Measurements from ENCODE around the gene CENPF. TPM values are rescaled to one million over a fixed set of nuclear protein-coding genes. Genes with fewer than 3 reads are reported as not detected.

The CENPF gene
- total and polyA plus RNA-seq, 2 experiments from 2014 or later: 123 to 376 TPM

DNA sequence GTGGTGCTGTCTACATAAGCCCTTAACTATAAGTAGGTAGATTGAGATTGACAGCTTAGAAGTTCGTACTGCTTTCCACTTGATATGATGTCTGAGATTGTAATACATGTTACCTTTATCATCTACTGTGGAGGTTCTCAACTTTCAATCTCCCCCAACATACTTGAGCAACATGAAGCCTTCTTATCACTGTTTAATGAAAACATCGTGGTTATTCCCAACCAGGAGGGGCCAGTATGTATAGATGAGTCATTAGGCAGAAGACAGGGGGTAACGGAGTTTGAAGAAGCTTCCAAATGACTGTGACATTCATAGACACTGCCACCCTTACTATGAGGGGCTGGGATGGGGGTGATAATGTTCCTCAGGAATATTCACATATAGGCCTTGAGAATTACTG lies 36.0 kb downstream of the CENPF start:
- TF ChIP-seq ZNF331 (CRISPR knock-in tag; IDR thresholded peaks at IDR 0.05; ENCODE audit: low read depth) (no peak), JUNB (IDR thresholded peaks at IDR 0.05; ENCODE audit: unreplicated experiment) (no peak)
- Mint-ChIP-seq H3K27ac (no peak overlapping the region), H3K4me3 (no peak overlapping the region), H3K9me3 (no peaks in the 10 kb centered on the region), H3K36me3 (ENCODE audit: low read depth) (peaks cover 44% of the 10 kb centered on the region), H3K4me1 (no peaks in the 10 kb centered on the region; the same call in 2 of the 3 replicates), H3K27me3 (ENCODE audit: insufficient read depth, low read depth, poor library complexity) (no peaks in the 10 kb centered on the region)
- 0 out of 2 replicates have a peak, but pooled peaks cover 6% of the 10 kb centered on the region for H3K79me2 ChIP-seq (replicated peaks; ENCODE audit: insufficient read depth)
- DNase-seq (ENCODE audit: low spot score): no peak
- no peaks in the 10 kb centered on the region for H3K27me3 ChIP-seq (ENCODE audit: insufficient read depth)
- H3K4me2 ChIP-seq: no peak overlapping the region
- H3F3A ChIP-seq (replicated peaks; ENCODE audit: low read depth): 0 out of 2 replicates have a peak, but pooled peaks cover 2% of the 10 kb centered on the region
- no peak overlapping the region for H3K27ac ChIP-seq (ENCODE audit: low read depth)
- no peaks in the 10 kb centered on the region for H3K4me1 ChIP-seq (ENCODE audit: insufficient read depth)
- H3K4me3 ChIP-seq: no peak overlapping the region
- no peaks in the 10 kb centered on the region for H3K9me2 ChIP-seq (ENCODE audit: insufficient read depth)
- no peak overlapping the region for H2AFZ ChIP-seq
- peaks cover 29% of the 10 kb centered on the region for H4K20me1 ChIP-seq (replicated peaks; ENCODE audit: insufficient read depth)
- H3K36me3 ChIP-seq (ENCODE audit: insufficient read depth): peaks cover 58% of the 10 kb centered on the region
- ATAC-seq: no peak

DNA sequence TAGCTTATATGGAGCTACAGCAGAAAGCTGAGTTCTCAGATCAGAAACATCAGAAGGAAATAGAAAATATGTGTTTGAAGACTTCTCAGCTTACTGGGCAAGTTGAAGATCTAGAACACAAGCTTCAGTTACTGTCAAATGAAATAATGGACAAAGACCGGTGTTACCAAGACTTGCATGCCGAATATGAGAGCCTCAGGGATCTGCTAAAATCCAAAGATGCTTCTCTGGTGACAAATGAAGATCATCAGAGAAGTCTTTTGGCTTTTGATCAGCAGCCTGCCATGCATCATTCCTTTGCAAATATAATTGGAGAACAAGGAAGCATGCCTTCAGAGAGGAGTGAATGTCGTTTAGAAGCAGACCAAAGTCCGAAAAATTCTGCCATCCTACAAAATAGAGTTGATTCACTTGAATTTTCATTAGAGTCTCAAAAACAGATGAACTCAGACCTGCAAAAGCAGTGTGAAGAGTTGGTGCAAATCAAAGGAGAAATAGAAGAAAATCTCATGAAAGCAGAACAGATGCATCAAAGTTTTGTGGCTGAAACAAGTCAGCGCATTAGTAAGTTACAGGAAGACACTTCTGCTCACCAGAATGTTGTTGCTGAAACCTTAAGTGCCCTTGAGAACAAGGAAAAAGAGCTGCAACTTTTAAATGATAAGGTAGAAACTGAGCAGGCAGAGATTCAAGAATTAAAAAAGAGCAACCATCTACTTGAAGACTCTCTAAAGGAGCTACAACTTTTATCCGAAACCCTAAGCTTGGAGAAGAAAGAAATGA lies 37.6 kb downstream of the CENPF start:
- H3K4me1 Mint-ChIP-seq: no peaks in the 10 kb centered on the region; the same call in 2 of the 3 replicates
- Histone ChIP-seq H3K79me2 (replicated peaks; ENCODE audit: insufficient read depth) (no peaks in the 10 kb centered on the region), H3K4me3 (no peak overlapping the region), H3F3A (replicated peaks; ENCODE audit: low read depth) (no peaks in the 10 kb centered on the region), H3K4me2 (no peak overlapping the region), H3K9me2 (ENCODE audit: insufficient read depth) (no peaks in the 10 kb centered on the region), H3K36me3 (ENCODE audit: insufficient read depth) (peaks cover 63% of the 10 kb centered on the region), H3K27me3 (ENCODE audit: insufficient read depth) (no peaks in the 10 kb centered on the region), H2AFZ (no peak overlapping the region), H3K27ac (ENCODE audit: low read depth) (no peak overlapping the region), H4K20me1 (replicated peaks; ENCODE audit: insufficient read depth) (peaks cover 25% of the 10 kb centered on the region), H3K4me1 (ENCODE audit: insufficient read depth) (no peaks in the 10 kb centered on the region)
- H3K27me3 Mint-ChIP-seq (ENCODE audit: insufficient read depth, low read depth, poor library complexity): no peaks in the 10 kb centered on the region
- H3K4me3 Mint-ChIP-seq: no peak overlapping the region
- peaks cover 47% of the 10 kb centered on the region for H3K36me3 Mint-ChIP-seq (ENCODE audit: low read depth)
- H3K27ac Mint-ChIP-seq: no peak overlapping the region
- ATAC-seq (no peak), DNase-seq (ENCODE audit: low spot score) (no peak)
- no peaks in the 10 kb centered on the region for H3K9me3 Mint-ChIP-seq
- no peak for TF ChIP-seq JUNB (IDR thresholded peaks at IDR 0.05; ENCODE audit: unreplicated experiment)
- TF ChIP-seq, protein P1, sequence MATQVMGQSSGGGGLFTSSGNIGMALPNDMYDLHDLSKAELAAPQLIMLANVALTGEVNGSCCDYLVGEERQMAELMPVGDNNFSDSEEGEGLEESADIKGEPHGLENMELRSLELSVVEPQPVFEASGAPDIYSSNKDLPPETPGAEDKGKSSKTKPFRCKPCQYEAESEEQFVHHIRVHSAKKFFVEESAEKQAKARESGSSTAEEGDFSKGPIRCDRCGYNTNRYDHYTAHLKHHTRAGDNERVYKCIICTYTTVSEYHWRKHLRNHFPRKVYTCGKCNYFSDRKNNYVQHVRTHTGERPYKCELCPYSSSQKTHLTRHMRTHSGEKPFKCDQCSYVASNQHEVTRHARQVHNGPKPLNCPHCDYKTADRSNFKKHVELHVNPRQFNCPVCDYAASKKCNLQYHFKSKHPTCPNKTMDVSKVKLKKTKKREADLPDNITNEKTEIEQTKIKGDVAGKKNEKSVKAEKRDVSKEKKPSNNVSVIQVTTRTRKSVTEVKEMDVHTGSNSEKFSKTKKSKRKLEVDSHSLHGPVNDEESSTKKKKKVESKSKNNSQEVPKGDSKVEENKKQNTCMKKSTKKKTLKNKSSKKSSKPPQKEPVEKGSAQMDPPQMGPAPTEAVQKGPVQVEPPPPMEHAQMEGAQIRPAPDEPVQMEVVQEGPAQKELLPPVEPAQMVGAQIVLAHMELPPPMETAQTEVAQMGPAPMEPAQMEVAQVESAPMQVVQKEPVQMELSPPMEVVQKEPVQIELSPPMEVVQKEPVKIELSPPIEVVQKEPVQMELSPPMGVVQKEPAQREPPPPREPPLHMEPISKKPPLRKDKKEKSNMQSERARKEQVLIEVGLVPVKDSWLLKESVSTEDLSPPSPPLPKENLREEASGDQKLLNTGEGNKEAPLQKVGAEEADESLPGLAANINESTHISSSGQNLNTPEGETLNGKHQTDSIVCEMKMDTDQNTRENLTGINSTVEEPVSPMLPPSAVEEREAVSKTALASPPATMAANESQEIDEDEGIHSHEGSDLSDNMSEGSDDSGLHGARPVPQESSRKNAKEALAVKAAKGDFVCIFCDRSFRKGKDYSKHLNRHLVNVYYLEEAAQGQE (IDR thresholded peaks at IDR 0.05; ENCODE audit: unreplicated experiment): no peak
- TF ChIP-seq EZH2phosphoT487 (IDR thresholded peaks at IDR 0.05; ENCODE audit: unreplicated experiment): no peak
- no peak for TF ChIP-seq ZNF114 (CRISPR knock-in tag; IDR thresholded peaks at IDR 0.05)
- TF ChIP-seq, protein P2, sequence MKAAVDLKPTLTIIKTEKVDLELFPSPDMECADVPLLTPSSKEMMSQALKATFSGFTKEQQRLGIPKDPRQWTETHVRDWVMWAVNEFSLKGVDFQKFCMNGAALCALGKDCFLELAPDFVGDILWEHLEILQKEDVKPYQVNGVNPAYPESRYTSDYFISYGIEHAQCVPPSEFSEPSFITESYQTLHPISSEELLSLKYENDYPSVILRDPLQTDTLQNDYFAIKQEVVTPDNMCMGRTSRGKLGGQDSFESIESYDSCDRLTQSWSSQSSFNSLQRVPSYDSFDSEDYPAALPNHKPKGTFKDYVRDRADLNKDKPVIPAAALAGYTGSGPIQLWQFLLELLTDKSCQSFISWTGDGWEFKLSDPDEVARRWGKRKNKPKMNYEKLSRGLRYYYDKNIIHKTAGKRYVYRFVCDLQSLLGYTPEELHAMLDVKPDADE (IDR thresholded peaks at IDR 0.05): no peak
- TF ChIP-seq, protein P3, sequence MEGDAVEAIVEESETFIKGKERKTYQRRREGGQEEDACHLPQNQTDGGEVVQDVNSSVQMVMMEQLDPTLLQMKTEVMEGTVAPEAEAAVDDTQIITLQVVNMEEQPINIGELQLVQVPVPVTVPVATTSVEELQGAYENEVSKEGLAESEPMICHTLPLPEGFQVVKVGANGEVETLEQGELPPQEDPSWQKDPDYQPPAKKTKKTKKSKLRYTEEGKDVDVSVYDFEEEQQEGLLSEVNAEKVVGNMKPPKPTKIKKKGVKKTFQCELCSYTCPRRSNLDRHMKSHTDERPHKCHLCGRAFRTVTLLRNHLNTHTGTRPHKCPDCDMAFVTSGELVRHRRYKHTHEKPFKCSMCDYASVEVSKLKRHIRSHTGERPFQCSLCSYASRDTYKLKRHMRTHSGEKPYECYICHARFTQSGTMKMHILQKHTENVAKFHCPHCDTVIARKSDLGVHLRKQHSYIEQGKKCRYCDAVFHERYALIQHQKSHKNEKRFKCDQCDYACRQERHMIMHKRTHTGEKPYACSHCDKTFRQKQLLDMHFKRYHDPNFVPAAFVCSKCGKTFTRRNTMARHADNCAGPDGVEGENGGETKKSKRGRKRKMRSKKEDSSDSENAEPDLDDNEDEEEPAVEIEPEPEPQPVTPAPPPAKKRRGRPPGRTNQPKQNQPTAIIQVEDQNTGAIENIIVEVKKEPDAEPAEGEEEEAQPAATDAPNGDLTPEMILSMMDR (conservative IDR thresholded peaks at IDR 0.05; ENCODE audit: low read depth in 2 of 2): no peak
- no peak for TF ChIP-seq EZH2 (IDR thresholded peaks at IDR 0.05; ENCODE audit: low read depth, unreplicated experiment)
- no peak for TF ChIP-seq NANOG (IDR thresholded peaks at IDR 0.05; ENCODE audit: borderline replicate concordance)
- no peak for TF ChIP-seq ZNF331 (CRISPR knock-in tag; IDR thresholded peaks at IDR 0.05; ENCODE audit: low read depth)
- no peak for TF ChIP-seq CREB1 (CRISPR knock-in tag; IDR thresholded peaks at IDR 0.05; ENCODE audit: low read depth)
- TF ChIP-seq STAT1 (IDR thresholded peaks at IDR 0.05; ENCODE audit: unreplicated experiment): no peak
- no peak for TF ChIP-seq POLR2AphosphoS5 (IDR thresholded peaks at IDR 0.05; ENCODE audit: low read depth)

Measured in GM23338 (cell line).